Vagina (tissue), 2 donors: ENCODE results near the gene IPO11. TPM values are rescaled to one million over a fixed set of nuclear protein-coding genes. Genes with fewer than 3 reads are reported as not detected.

Source experiments
- DNase-seq, 2 donors: peaks; one replicate each; pipeline ENCODE4 v3.0.0-alpha.2; 2017; ENCODE audit errors: extremely low spot score in 2 of 2
- H3K27ac ChIP-seq: fragments of 200-600 bp; sonication (generic); one replicate; pipeline ENCODE4 v1.5.1; 2019
- H3K27me3 ChIP-seq: fragments of 200-600 bp; sonication (generic); one replicate; pipeline ENCODE4 v1.5.1; 2019
- H3K36me3 ChIP-seq, 2 donors: fragments of 200-600 bp; sonication (generic); one replicate each; pipeline ENCODE4 v1.5.1; 2017 to 2019
- H3K4me1 ChIP-seq: fragments of 200-600 bp; sonication (generic); one replicate; pipeline ENCODE4 v1.5.1; 2019
- H3K4me3 ChIP-seq, 2 donors: fragments of 200-600 bp; sonication (generic); 1 replicate in 1 of 2; 2 replicates in 1 of 2; pipeline ENCODE4 v1.5.1; 2016 to 2019
- H3K9me3 ChIP-seq: fragments of 200-600 bp; sonication (generic); one replicate; pipeline ENCODE4 v1.5.1; 2019
- CTCF ChIP-seq, 3 experiments: fragments of 450-650 bp in 2 of 3; fragments of 200-600 bp in 1 of 3; sonication (generic) in 1 of 3; IDR thresholded peaks; one replicate each; pipeline ENCODE4 v1.5.1; 2017 to 2019; ENCODE audit warnings: antibody characterized with exemption in 3 of 3, mild to moderate bottlenecking in 2 of 3, moderate library complexity in 2 of 3
- POLR2A ChIP-seq, 2 donors: fragments of 450-650 bp; IDR thresholded peaks; one replicate each; pipeline ENCODE4 v1.6.1; 2017; ENCODE audit warnings: antibody characterized with exemption in 2 of 2, mild to moderate bottlenecking in 2 of 2, moderate library complexity in 2 of 2
- POLR2AphosphoS5 ChIP-seq, 2 donors: sonication (generic); formaldehyde crosslinking; IDR thresholded peaks; one replicate each; pipeline ENCODE4 v1.9.0; 2017; ENCODE audit warnings: antibody characterized with exemption in 2 of 2, mild to moderate bottlenecking in 2 of 2, low read depth in 1 of 2; ENCODE audit not compliant: insufficient read depth in 1 of 2
- intact Hi-C: fragments of 100-400 bp; cut with DNase I; formaldehyde crosslinking; loops from one replicate; pipeline ENCODE4 v1.15.1; 2023
- total RNA-seq: library from RNA; depleted of rRNA; stranded (reverse); fragments of >200 nt; gene quantifications from one replicate; pipeline ENCODE4 v1.2.3, GENCODE V29; 2016

IPO11 gene
- total RNA-seq, 1 donor from 2014 or later = 31.2 TPM

GRCh38 chr5:62596096-62596495 is 183.5 kb downstream of the IPO11 start:
- no peak for DNase-seq
- no peak for TF ChIP-seq POLR2AphosphoS5 (IDR thresholded peaks at IDR 0.05; ENCODE audit: insufficient read depth in 1 of 2, low read depth in 1 of 2)
- no peak for TF ChIP-seq POLR2A (IDR thresholded peaks at IDR 0.05)
- Histone ChIP-seq H3K36me3 (peaks cover 0 to 13% of the 10 kb centered on the region in 2 donors), H3K27me3 (no peaks in the 10 kb centered on the region), H3K27ac (no peak overlapping the region), H3K9me3 (no peaks in the 10 kb centered on the region), H3K4me1 (no peaks in the 10 kb centered on the region), H3K4me3 (no peak overlapping the region)
- intact Hi-C loops = no loop called here

GRCh38 chr5:62596691-62597090 is 184.1 kb downstream of the IPO11 start:
- Histone ChIP-seq H3K27ac (no peak overlapping the region), H3K9me3 (no peaks in the 10 kb centered on the region), H3K36me3 (peaks cover 0 to 13% of the 10 kb centered on the region in 2 donors), H3K27me3 (no peaks in the 10 kb centered on the region), H3K4me1 (no peaks in the 10 kb centered on the region), H3K4me3 (no peak overlapping the region)
- TF ChIP-seq POLR2A (IDR thresholded peaks at IDR 0.05) = no peak
- TF ChIP-seq POLR2AphosphoS5 (IDR thresholded peaks at IDR 0.05; ENCODE audit: insufficient read depth in 1 of 2, low read depth in 1 of 2) = no peak
- TF ChIP-seq CTCF (IDR thresholded peaks at IDR 0.05) = no peak
- DNase-seq = no peak
- intact Hi-C loops = no loop called here

- Histone ChIP-seq H3K27ac (no peak overlapping the region), H3K9me3 (no peaks in the 10 kb centered on the region), H3K27me3 (no peaks in the 10 kb centered on the region), H3K4me1 (no peaks in the 10 kb centered on the region), H3K36me3 (peaks cover 0 to 7% of the 10 kb centered on the region in 2 donors), H3K4me3 (no peak overlapping the region)
- intact Hi-C loops = no loop called here
- TF ChIP-seq POLR2A (IDR thresholded peaks at IDR 0.05) (no peak), CTCF (IDR thresholded peaks at IDR 0.05) (no peak), POLR2AphosphoS5 (IDR thresholded peaks at IDR 0.05; ENCODE audit: insufficient read depth in 1 of 2, low read depth in 1 of 2) (no peak)
- DNase-seq = no peak
These were observed 184.8 kb downstream of the IPO11 start for GRCh38 chr5:62597314-62597713.

- intact Hi-C loops = no loop called here
- H3K27me3 ChIP-seq = no peaks in the 10 kb centered on the region
- no peaks in the 10 kb centered on the region for H3K9me3 ChIP-seq
- no peak for TF ChIP-seq POLR2AphosphoS5 (IDR thresholded peaks at IDR 0.05; ENCODE audit: insufficient read depth in 1 of 2, low read depth in 1 of 2)
- no peak for TF ChIP-seq POLR2A (IDR thresholded peaks at IDR 0.05)
- no peak for TF ChIP-seq CTCF (IDR thresholded peaks at IDR 0.05)
- H3K36me3 ChIP-seq = peaks cover 0 to 12% of the 10 kb centered on the region in 2 donors
- H3K27ac ChIP-seq = no peak overlapping the region
- no peak overlapping the region for H3K4me3 ChIP-seq
- H3K4me1 ChIP-seq = no peaks in the 10 kb centered on the region
- no peak for DNase-seq
These were observed 188.1 kb downstream of the IPO11 start for GRCh38 chr5:62600560-62601252.

GRCh38 chr5:62603934-62604333 is 191.4 kb downstream of the IPO11 start:
- Histone ChIP-seq H3K27me3 (no peaks in the 10 kb centered on the region), H3K36me3 (peaks cover 0 to 11% of the 10 kb centered on the region in 2 donors), H3K9me3 (no peaks in the 10 kb centered on the region), H3K4me3 (no peak overlapping the region), H3K4me1 (no peaks in the 10 kb centered on the region), H3K27ac (no peak overlapping the region)
- TF ChIP-seq POLR2A (IDR thresholded peaks at IDR 0.05) = no peak
- TF ChIP-seq CTCF (IDR thresholded peaks at IDR 0.05) = no peak
- TF ChIP-seq POLR2AphosphoS5 (IDR thresholded peaks at IDR 0.05; ENCODE audit: insufficient read depth in 1 of 2, low read depth in 1 of 2) = no peak
- no peak for DNase-seq
- intact Hi-C loops = no loop called here
